ENCODE data around the gene PHPT1.

The PHPT1 gene

GRCh38 chr9:136849960-136850865 is 1.0 kb downstream of the PHPT1 start:
- DNase-seq: no peak

- DNase-seq: no peak
Measured at GRCh38 chr9:136850866-136851775, 1.9 kb downstream of the PHPT1 start.

GRCh38 chr9:136851941-136852663 is 2.9 kb downstream of the PHPT1 start, which contains the start of gene MAMDC4:
Gene MAMDC4, plus strand, starts transcription at chr9:136852346. Its CDS starts 71 bp downstream, at chr9:136852417.
- DNase-seq: no peak

- no peak for DNase-seq
Measured at GRCh38 chr9:136852664-136853595, 3.7 kb downstream of the PHPT1 start.

- DNase-seq: no peak
Measured at GRCh38 chr9:136853596-136854112, 4.4 kb downstream of the PHPT1 start.

- DNase-seq: no peak
Measured at GRCh38 chr9:136854113-136854841, 5.1 kb downstream of the PHPT1 start.

- DNase-seq: no peak
Measured at GRCh38 chr9:136854842-136855460, 5.7 kb downstream of the PHPT1 start.

- no peak for DNase-seq
Measured at GRCh38 chr9:136855461-136856078, 6.4 kb downstream of the PHPT1 start.

- no peak for DNase-seq
Measured at GRCh38 chr9:136856079-136856476, 6.9 kb downstream of the PHPT1 start.

GRCh38 chr9:136856541-136857141 is 7.4 kb downstream of the PHPT1 start:
- no peak for DNase-seq

GRCh38 chr9:136857166-136857565 is 8.0 kb downstream of the PHPT1 start:
- no peak for DNase-seq

- DNase-seq: no peak
Measured at GRCh38 chr9:136857581-136858412, 8.6 kb downstream of the PHPT1 start.

- DNase-seq: no peak
Measured at GRCh38 chr9:136858452-136858843, 9.2 kb downstream of the PHPT1 start.

- DNase-seq: no peak
Measured at GRCh38 chr9:136858844-136859757, 9.9 kb downstream of the PHPT1 start.

- no peak for DNase-seq
Measured at GRCh38 chr9:136860529-136860928, 11.3 kb downstream of the PHPT1 start.

- no peak for DNase-seq
Measured at GRCh38 chr9:136860933-136861873, 12.0 kb downstream of the PHPT1 start.
